ENCODE measurements around the gene ARFGAP1. TPM values are rescaled to one million over a fixed set of nuclear protein-coding genes. Genes with fewer than 3 reads are reported as not detected.

ARFGAP1 gene
- total RNA-seq, 1 donor from 2014 or later, result 78.6 TPM

DNA sequence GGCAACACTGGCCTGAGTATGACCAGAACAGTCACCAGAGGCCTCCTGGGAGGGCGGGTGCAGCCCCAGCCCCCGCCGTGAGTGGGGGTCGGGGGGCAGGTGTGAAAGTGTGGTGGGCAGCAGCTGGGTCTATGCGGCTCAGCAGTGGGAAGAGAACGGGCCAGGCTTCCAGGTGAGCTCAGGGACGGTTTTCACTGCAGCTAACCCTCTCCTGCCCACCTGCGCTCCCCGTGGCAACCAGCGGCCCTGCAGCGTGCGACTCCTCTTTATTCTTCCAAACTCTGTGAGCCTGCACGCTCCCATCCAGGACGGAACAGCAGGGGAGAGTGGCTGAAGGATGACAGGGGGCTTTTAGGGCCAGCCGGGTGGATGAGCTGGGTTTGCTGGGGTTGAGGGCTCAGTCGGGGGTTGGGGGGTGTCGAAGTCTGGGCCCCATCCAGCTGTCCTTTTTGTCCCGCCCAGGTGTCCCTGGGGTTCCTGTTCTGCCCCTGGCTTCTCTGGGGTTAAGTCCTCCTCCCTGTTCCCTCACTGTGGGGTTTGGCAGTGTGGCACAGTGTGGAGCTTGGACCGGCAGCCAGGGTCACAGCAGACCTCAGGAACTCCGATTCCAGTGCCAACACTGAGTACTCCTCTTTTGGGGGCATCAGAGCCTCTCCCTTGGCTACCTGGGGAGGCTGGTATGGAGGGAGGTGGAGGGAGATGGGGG is 37.8 kb upstream of the ARFGAP1 start:
- no peak overlapping the region for H3K4me3 ChIP-seq (ENCODE audit: low read depth, low read length)
- TF ChIP-seq, protein P1, sequence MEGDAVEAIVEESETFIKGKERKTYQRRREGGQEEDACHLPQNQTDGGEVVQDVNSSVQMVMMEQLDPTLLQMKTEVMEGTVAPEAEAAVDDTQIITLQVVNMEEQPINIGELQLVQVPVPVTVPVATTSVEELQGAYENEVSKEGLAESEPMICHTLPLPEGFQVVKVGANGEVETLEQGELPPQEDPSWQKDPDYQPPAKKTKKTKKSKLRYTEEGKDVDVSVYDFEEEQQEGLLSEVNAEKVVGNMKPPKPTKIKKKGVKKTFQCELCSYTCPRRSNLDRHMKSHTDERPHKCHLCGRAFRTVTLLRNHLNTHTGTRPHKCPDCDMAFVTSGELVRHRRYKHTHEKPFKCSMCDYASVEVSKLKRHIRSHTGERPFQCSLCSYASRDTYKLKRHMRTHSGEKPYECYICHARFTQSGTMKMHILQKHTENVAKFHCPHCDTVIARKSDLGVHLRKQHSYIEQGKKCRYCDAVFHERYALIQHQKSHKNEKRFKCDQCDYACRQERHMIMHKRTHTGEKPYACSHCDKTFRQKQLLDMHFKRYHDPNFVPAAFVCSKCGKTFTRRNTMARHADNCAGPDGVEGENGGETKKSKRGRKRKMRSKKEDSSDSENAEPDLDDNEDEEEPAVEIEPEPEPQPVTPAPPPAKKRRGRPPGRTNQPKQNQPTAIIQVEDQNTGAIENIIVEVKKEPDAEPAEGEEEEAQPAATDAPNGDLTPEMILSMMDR (conservative IDR thresholded peaks at IDR 0.05; ENCODE audit: low read depth, low read length), result peak; percentile 45
- DNase-seq (ENCODE audit: low read depth), result no peak

GRCh38 chr20:63235399-63235983 is 37.1 kb upstream of the ARFGAP1 start, which contains the start of gene BIRC7:
Gene BIRC7, plus strand, starts transcription at chr20:63235905. Its CDS starts 192 bp downstream, at chr20:63236097.
- TF ChIP-seq, protein P1 (conservative IDR thresholded peaks at IDR 0.05; ENCODE audit: low read depth, low read length), result no peak
- H3K4me3 ChIP-seq (ENCODE audit: low read depth, low read length), result no peak within 1 kb of the TSS
- no peak for DNase-seq (ENCODE audit: low read depth)

- no peak overlapping the region for H3K4me3 ChIP-seq (ENCODE audit: low read depth, low read length)
- TF ChIP-seq, protein P1 (conservative IDR thresholded peaks at IDR 0.05; ENCODE audit: low read depth, low read length), result no peak
- no peak for DNase-seq (ENCODE audit: low read depth)
Observed at GRCh38 chr20:63236116-63236837, 36.3 kb upstream of the ARFGAP1 start.

- TF ChIP-seq, protein P1 (conservative IDR thresholded peaks at IDR 0.05; ENCODE audit: low read depth, low read length), result no peak
- no peak overlapping the region for H3K4me3 ChIP-seq (ENCODE audit: low read depth, low read length)
- DNase-seq (ENCODE audit: low read depth), result no peak
Observed at GRCh38 chr20:63238031-63238430, 34.6 kb upstream of the ARFGAP1 start.

DNA sequence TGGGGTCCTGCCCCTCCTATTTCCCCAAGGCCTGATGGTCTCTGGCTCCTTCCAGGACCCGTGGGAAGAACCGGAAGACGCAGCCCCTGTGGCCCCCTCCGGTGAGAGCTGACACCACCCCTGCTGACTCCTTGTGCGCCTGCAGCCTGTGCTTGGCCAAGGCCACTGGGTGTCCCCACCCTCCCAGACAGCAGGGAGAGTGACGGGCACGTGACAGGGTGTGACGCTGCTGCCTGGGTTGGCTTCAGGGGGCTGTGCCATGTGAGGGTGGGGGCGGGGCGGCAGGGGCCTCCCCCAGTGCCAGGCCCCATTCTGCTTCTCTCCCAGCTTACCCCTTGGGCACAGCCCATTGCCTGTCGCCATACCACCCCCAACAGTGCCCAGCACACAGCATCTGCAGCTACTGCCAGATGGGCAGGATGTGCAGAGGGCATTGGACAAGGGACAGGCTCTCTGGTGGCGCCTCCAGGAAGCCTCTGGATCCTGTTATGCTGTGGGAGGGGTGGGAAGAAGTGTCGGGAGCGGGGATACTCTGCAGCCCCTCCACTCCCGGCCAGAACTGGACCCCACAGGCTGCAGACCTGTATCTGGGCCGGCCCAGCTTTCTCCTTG is 34.0 kb upstream of the ARFGAP1 start:
- no peak for DNase-seq (ENCODE audit: low read depth)
- H3K4me3 ChIP-seq (ENCODE audit: low read depth, low read length), result no peak overlapping the region
- TF ChIP-seq, protein P1 (conservative IDR thresholded peaks at IDR 0.05; ENCODE audit: low read depth, low read length), result no peak

- DNase-seq (ENCODE audit: low read depth), result no peak
- TF ChIP-seq, protein P1 (conservative IDR thresholded peaks at IDR 0.05; ENCODE audit: low read depth, low read length), result no peak
- no peak overlapping the region for H3K4me3 ChIP-seq (ENCODE audit: low read depth, low read length)
Observed at GRCh38 chr20:63239431-63239830, 33.2 kb upstream of the ARFGAP1 start.
